Measurements from ENCODE around the gene POLE. TPM values are rescaled to one million over a fixed set of nuclear protein-coding genes. Genes with fewer than 3 reads are reported as not detected.

POLE gene
- total RNA-seq, 2 donors from 2014 or later: 12.5 to 36.9 TPM

GRCh38 chr12:132581348-132582057 lies 105.6 kb downstream of the POLE start:
- ATAC-seq (no peak), DNase-seq (no peak)
- Histone ChIP-seq H3K4me1 (no peaks in the 10 kb centered on the region), H3K27me3 (no peaks in the 10 kb centered on the region), H3K4me3 (no peak overlapping the region), H3K27ac (no peak overlapping the region), H3K9me3 (no peaks in the 10 kb centered on the region), H3K36me3 (replicated peaks in 1 of 2; ENCODE audit: insufficient read depth in 1 of 2, low read depth in 2 of 2) (peaks cover 5 to 14% of the 10 kb centered on the region in 2 donors)
- intact Hi-C loops (cut with DNase I): no loop called here
- WGBS, 2 donors: 80 to 100% methylated on average over 3 to 17 of the region's 17 CpGs
- TF ChIP-seq POLR2A (IDR thresholded peaks at IDR 0.05) (no peak), CTCF (IDR thresholded peaks at IDR 0.05) (no peak)

- ATAC-seq: no peak
- peaks cover 5 to 16% of the 10 kb centered on the region in 2 donors for H3K36me3 ChIP-seq (replicated peaks in 1 of 2; ENCODE audit: insufficient read depth in 1 of 2, low read depth in 2 of 2)
- intact Hi-C loops (cut with DNase I): no loop called here
- H3K4me3 ChIP-seq: no peak overlapping the region
- H3K9me3 ChIP-seq: no peaks in the 10 kb centered on the region
- no peaks in the 10 kb centered on the region for H3K4me1 ChIP-seq
- TF ChIP-seq CTCF (IDR thresholded peaks at IDR 0.05) (no peak), POLR2A (IDR thresholded peaks at IDR 0.05) (no peak)
- H3K27ac ChIP-seq: no peak overlapping the region
- DNase-seq: no peak
- no peaks in the 10 kb centered on the region for H3K27me3 ChIP-seq
- 88 to 99% methylated on average over 5 to 7 of the region's 12 CpGs for WGBS, 2 donors
Measured at GRCh38 chr12:132580701-132581292, 106.3 kb downstream of the POLE start.

- H3K36me3 ChIP-seq (replicated peaks in 1 of 2; ENCODE audit: insufficient read depth in 1 of 2, low read depth in 2 of 2): peaks cover 5 to 19% of the 10 kb centered on the region in 2 donors
- H3K27ac ChIP-seq: no peak overlapping the region
- intact Hi-C loops (cut with DNase I): no loop called here
- no peak for DNase-seq
- no peaks in the 10 kb centered on the region for H3K4me1 ChIP-seq
- H3K9me3 ChIP-seq: no peaks in the 10 kb centered on the region
- TF ChIP-seq POLR2A (IDR thresholded peaks at IDR 0.05) (no peak), CTCF (IDR thresholded peaks at IDR 0.05) (no peak)
- ATAC-seq: no peak
- no peak overlapping the region for H3K4me3 ChIP-seq
- no peaks in the 10 kb centered on the region for H3K27me3 ChIP-seq
- 93 to 96% methylated on average over 12 of the region's 12 CpGs for WGBS, 2 donors
Measured at GRCh38 chr12:132579744-132580143, 107.4 kb downstream of the POLE start.

GRCh38 chr12:132578826-132579225 lies 108.3 kb downstream of the POLE start:
- H3K27ac ChIP-seq: no peak overlapping the region
- H3K4me1 ChIP-seq: no peaks in the 10 kb centered on the region
- no peaks in the 10 kb centered on the region for H3K27me3 ChIP-seq
- H3K36me3 ChIP-seq (replicated peaks in 1 of 2; ENCODE audit: insufficient read depth in 1 of 2, low read depth in 2 of 2): peaks cover 5 to 23% of the 10 kb centered on the region in 2 donors
- intact Hi-C loops (cut with DNase I): no loop called here
- no peaks in the 10 kb centered on the region for H3K9me3 ChIP-seq
- DNase-seq (no peak), ATAC-seq (no peak)
- no peak overlapping the region for H3K4me3 ChIP-seq
- 85 to 86% methylated on average over 9 to 11 of the region's 11 CpGs for WGBS, 2 donors
- TF ChIP-seq CTCF (IDR thresholded peaks at IDR 0.05): no peak
- no peak for TF ChIP-seq POLR2A (IDR thresholded peaks at IDR 0.05)

All from body of pancreas (tissue), 4 donors.